Thyroid gland (tissue), 4 donors: ENCODE data around the gene PDE4B. TPM values are rescaled to one million over a fixed set of nuclear protein-coding genes. Genes with fewer than 3 reads are reported as not detected.
A peak's percentile ranks its signal among the peaks of the same experiment; 100 is the strongest.

Experiments used
- DNase-seq, 2 donors: peaks; one replicate each; pipeline ENCODE4 v3.0.0-alpha.2; 2019
- H3K27ac ChIP-seq, 3 donors: fragments of 200-600 bp; sonication (generic); 1 replicate in 2 of 3; 2 replicates in 1 of 3; pipeline ENCODE4 v1.5.1; 2016 to 2019; ENCODE audit warnings: mild to moderate bottlenecking in 1 of 3, moderate library complexity in 1 of 3
- H3K27me3 ChIP-seq: fragments of 200-600 bp; sonication (generic); one replicate; pipeline ENCODE4 v1.5.1; 2019
- H3K36me3 ChIP-seq, 2 donors: fragments of 200-600 bp; sonication (generic); one replicate each; pipeline ENCODE4 v1.5.1; 2016 to 2019
- H3K4me1 ChIP-seq, 2 donors: fragments of 200-600 bp; sonication (generic); one replicate each; pipeline ENCODE4 v1.5.1; 2017 to 2019
- H3K4me3 ChIP-seq, 3 donors: fragments of 200-600 bp; sonication (generic); replicated peaks in 1 of 3; 1 replicate in 2 of 3; 2 replicates in 1 of 3; pipeline ENCODE4 v1.5.1; 2016; ENCODE audit warnings: mild to moderate bottlenecking in 1 of 3
- H3K9me3 ChIP-seq: fragments of 200-600 bp; sonication (generic); one replicate; pipeline ENCODE4 v1.5.1; 2017
- CTCF ChIP-seq, 6 experiments: fragments of 200-600 bp in 3 of 6; fragments of 450-650 bp in 3 of 6; sonication (generic) in 3 of 6; IDR thresholded peaks; one replicate each; pipeline ENCODE4 v1.5.1; 2016 to 2019; ENCODE audit warnings: antibody characterized with exemption in 6 of 6, mild to moderate bottlenecking in 2 of 6, inconsistent platforms in 1 of 6, moderate library complexity in 1 of 6
- POLR2A ChIP-seq, 2 donors: fragments of 450-650 bp; IDR thresholded peaks; one replicate each; pipeline ENCODE4 v1.6.1; 2017; ENCODE audit warnings: antibody characterized with exemption in 2 of 2, mild to moderate bottlenecking in 2 of 2, moderate library complexity in 1 of 2
- WGBS, 2 donors: methylation state at CpG; one replicate each; pipeline ENCODE4 v1.1.5; 2017; 5-methylcytosine and 5-hydroxymethylcytosine counted together
- intact Hi-C: fragments of 100-400 bp; cut with DNase I; formaldehyde crosslinking; loops from one replicate; pipeline ENCODE4 v1.15.1; 2023
- total RNA-seq, 4 donors: library from RNA; depleted of rRNA; stranded (reverse); fragments of >200 nt; gene quantifications; one replicate each; pipeline ENCODE4 v1.2.3, GENCODE V29; 2016

PDE4B gene
- total RNA-seq, 4 donors from 2014 or later: 9.6 to 21.3 (median 15.0) TPM

- TF ChIP-seq CTCF (IDR thresholded peaks at IDR 0.05) (no peak), POLR2A (IDR thresholded peaks at IDR 0.05) (no peak)
- DNase-seq: no peak
- Histone ChIP-seq H3K4me3 (no peak overlapping the region), H3K27me3 (no peaks in the 10 kb centered on the region), H3K36me3 (no peaks in the 10 kb centered on the region), H3K9me3 (no peaks in the 10 kb centered on the region), H3K27ac (no peak overlapping the region), H3K4me1 (no peaks in the 10 kb centered on the region)
- WGBS, 2 donors: 74 to 86% methylated on average over 2 of the region's 2 CpGs
- intact Hi-C loops: no loop called here
Observed at GRCh38 chr1:66388913-66389312, 596.2 kb downstream of the PDE4B start.

GRCh38 chr1:66393586-66394287 is 601.0 kb downstream of the PDE4B start:
- Histone ChIP-seq H3K4me3 (no peak overlapping the region), H3K4me1 (peaks cover 4 to 6% of the 10 kb centered on the region in 2 donors), H3K36me3 (no peaks in the 10 kb centered on the region), H3K9me3 (no peaks in the 10 kb centered on the region), H3K27me3 (no peaks in the 10 kb centered on the region), H3K27ac (no peak overlapping the region)
- 87 to 90% methylated on average over 7 of the region's 7 CpGs for WGBS, 2 donors
- no peak for TF ChIP-seq POLR2A (IDR thresholded peaks at IDR 0.05)
- no peak for DNase-seq
- intact Hi-C loops: no loop called here

- no peaks in the 10 kb centered on the region for H3K9me3 ChIP-seq
- 92 to 93% methylated on average over 5 of the region's 5 CpGs for WGBS, 2 donors
- no peak for DNase-seq
- no peak overlapping the region for H3K4me3 ChIP-seq
- no peaks in the 10 kb centered on the region for H3K27me3 ChIP-seq
- TF ChIP-seq POLR2A (IDR thresholded peaks at IDR 0.05) (no peak), CTCF (IDR thresholded peaks at IDR 0.05) (no peak)
- peaks cover 4 to 6% of the 10 kb centered on the region in 2 donors for H3K4me1 ChIP-seq
- H3K27ac ChIP-seq: no peak overlapping the region
- intact Hi-C loops: no loop called here
- H3K36me3 ChIP-seq: no peaks in the 10 kb centered on the region
Observed at GRCh38 chr1:66394603-66395002, 601.9 kb downstream of the PDE4B start.

GRCh38 chr1:66395202-66396061 is 602.7 kb downstream of the PDE4B start:
- peak overlapping the region in 2 of 3 donors; percentile 20 to 38 for H3K27ac ChIP-seq
- H3K27me3 ChIP-seq: no peaks in the 10 kb centered on the region
- TF ChIP-seq POLR2A (IDR thresholded peaks at IDR 0.05) (no peak), CTCF (IDR thresholded peaks at IDR 0.05) (no peak)
- intact Hi-C loops: no loop called here
- DNase-seq: peak; percentile 42 to 64
- no peaks in the 10 kb centered on the region for H3K9me3 ChIP-seq
- no peak overlapping the region for H3K4me3 ChIP-seq
- H3K4me1 ChIP-seq: peaks cover 4 to 6% of the 10 kb centered on the region in 2 donors
- no peaks in the 10 kb centered on the region for H3K36me3 ChIP-seq
- WGBS, 2 donors: 60 to 69% methylated on average over 9 of the region's 9 CpGs

GRCh38 chr1:66396212-66396890 is 603.7 kb downstream of the PDE4B start:
- H3K27me3 ChIP-seq: no peaks in the 10 kb centered on the region
- no peaks in the 10 kb centered on the region for H3K36me3 ChIP-seq
- H3K9me3 ChIP-seq: no peaks in the 10 kb centered on the region
- H3K4me1 ChIP-seq: peaks cover 4 to 6% of the 10 kb centered on the region in 2 donors
- H3K4me3 ChIP-seq: no peak overlapping the region
- no peak for DNase-seq
- 81% methylated on average over 7 of the region's 7 CpGs for WGBS, 2 donors
- H3K27ac ChIP-seq: peak overlapping the region in 2 of 3 donors; percentile 20 to 38
- intact Hi-C loops: no loop called here
- no peak for TF ChIP-seq CTCF (IDR thresholded peaks at IDR 0.05)
- TF ChIP-seq POLR2A (IDR thresholded peaks at IDR 0.05): no peak
